Chondrocyte (in vitro differentiated cells): ENCODE results near the gene RNF149. TPM values are rescaled to one million over a fixed set of nuclear protein-coding genes. Genes with fewer than 3 reads are reported as not detected.
"Not testable (repeated sequence)": the region's sequence is repeated elsewhere in the genome, so short reads cannot be mapped to it uniquely, and the experiment has no call there.

Experiments
- DNase-seq: peaks from one replicate; pipeline ENCODE4 v3.0.0; 2021; ENCODE audit warnings: mixed read lengths, low spot score
- H3K27ac Mint-ChIP-seq: one replicate; pipeline ENCODE4 v1.8.0; 2021; ENCODE audit warnings: mild to moderate bottlenecking, moderate library complexity, mixed read lengths; ENCODE audit not compliant: unreplicated experiment
- H3K27me3 Mint-ChIP-seq: 2 replicates; pipeline ENCODE4 v1.8.0; 2021; ENCODE audit warnings: low read depth, mixed read lengths
- H3K36me3 Mint-ChIP-seq: 2 replicates; pipeline ENCODE4 v1.8.0; 2021; ENCODE audit warnings: low read depth, mixed read lengths
- H3K4me1 Mint-ChIP-seq: 2 replicates; pipeline ENCODE4 v1.8.0; 2021; ENCODE audit warnings: low read depth, mild to moderate bottlenecking, mixed read lengths
- H3K4me3 Mint-ChIP-seq: one replicate; pipeline ENCODE4 v1.8.0; 2021; ENCODE audit warnings: mild to moderate bottlenecking, moderate library complexity, mixed read lengths; ENCODE audit not compliant: unreplicated experiment
- H3K9me3 Mint-ChIP-seq: 2 replicates; pipeline ENCODE4 v1.8.0; 2021; ENCODE audit warnings: low read depth, mixed read lengths
- total RNA-seq: library from RNA; stranded (reverse); gene quantifications from 3 replicates; pipeline ENCODE4 v1.2.1, GENCODE V29; 2021
- TF ChIP-seq, protein P1 (sequence below): fragments of 200-600 bp; sonication (generic); IDR thresholded peaks from 2 replicates; pipeline ENCODE4 v1.5.0; 2021; ENCODE audit warnings: antibody characterized with exemption, mild to moderate bottlenecking, moderate library complexity

RNF149 gene
- total RNA-seq, 1 donor from 2014 or later: 26.2 TPM

DNA sequence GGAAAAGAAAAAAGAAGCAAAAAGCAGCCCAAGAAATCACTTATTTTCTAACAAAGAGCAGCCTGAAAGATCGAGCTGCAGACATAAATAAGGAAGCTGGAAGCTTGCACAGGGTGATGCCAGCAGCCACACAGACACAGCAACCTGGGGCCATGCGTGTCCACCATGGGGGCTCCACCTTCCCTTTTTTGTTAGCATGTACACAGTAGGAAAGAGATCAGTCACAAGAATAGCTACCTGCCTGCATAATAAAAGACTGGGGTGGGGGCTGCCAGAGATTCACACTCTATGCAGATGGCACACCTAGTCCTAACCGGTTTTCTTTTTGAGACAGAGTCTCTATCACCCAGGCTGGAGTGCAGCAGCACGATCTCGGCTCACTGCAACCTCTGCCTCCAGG, 58.7 kb downstream of the RNF149 start:
- H3K27me3 Mint-ChIP-seq: no peaks in the 10 kb centered on the region
- H3K36me3 Mint-ChIP-seq: no peaks in the 10 kb centered on the region
- DNase-seq: no peak
- H3K4me1 Mint-ChIP-seq: peaks cover 20% of the 10 kb centered on the region
- H3K27ac Mint-ChIP-seq: no peak overlapping the region
- no peak overlapping the region for H3K4me3 Mint-ChIP-seq
- TF ChIP-seq, protein P1, sequence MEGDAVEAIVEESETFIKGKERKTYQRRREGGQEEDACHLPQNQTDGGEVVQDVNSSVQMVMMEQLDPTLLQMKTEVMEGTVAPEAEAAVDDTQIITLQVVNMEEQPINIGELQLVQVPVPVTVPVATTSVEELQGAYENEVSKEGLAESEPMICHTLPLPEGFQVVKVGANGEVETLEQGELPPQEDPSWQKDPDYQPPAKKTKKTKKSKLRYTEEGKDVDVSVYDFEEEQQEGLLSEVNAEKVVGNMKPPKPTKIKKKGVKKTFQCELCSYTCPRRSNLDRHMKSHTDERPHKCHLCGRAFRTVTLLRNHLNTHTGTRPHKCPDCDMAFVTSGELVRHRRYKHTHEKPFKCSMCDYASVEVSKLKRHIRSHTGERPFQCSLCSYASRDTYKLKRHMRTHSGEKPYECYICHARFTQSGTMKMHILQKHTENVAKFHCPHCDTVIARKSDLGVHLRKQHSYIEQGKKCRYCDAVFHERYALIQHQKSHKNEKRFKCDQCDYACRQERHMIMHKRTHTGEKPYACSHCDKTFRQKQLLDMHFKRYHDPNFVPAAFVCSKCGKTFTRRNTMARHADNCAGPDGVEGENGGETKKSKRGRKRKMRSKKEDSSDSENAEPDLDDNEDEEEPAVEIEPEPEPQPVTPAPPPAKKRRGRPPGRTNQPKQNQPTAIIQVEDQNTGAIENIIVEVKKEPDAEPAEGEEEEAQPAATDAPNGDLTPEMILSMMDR: no peak
- no peaks in the 10 kb centered on the region for H3K9me3 Mint-ChIP-seq

DNA sequence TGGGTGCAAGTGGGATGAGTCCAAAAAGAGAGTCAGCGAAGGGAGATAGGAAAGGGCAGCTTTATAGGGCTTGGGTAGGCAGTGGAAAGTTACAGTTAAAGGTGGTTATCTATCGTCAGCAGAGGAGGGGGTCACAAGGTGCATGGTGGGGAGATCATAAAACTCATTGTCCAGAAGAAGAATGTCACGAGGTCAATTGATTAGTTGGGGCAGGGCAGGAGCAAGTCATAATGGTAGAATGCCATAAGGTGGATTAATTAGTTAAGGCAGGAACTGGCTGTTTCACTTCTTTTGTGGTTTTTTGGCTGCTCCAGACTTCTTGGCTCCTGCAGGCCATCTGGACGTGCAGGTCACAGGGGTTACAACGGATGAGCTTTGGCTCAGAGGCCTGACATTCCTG, 59.7 kb downstream of the RNF149 start:
- not testable (repeated sequence) for DNase-seq, H3K27me3 Mint-ChIP-seq, H3K4me1 Mint-ChIP-seq, H3K27ac Mint-ChIP-seq, H3K4me3 Mint-ChIP-seq, H3K9me3 Mint-ChIP-seq, H3K36me3 Mint-ChIP-seq

DNA sequence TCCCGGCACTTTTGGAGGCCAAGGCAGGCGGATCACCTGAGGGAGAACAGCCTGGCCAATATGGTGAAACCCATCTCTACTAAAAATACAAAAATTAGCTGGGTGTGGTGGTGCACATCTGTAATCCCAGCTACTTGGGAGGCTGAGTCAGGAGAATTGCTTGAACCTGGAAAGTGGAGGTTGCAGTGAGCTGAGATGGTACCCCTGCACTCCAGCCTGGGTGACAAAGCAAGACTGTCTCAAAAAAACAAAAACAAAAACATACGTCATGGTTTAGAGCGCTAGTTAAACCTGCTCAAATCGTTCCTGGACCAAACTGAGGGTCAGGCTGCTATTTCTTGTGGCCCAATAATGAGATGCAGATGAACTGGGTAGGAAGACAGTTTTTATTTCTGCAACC, 63.0 kb downstream of the RNF149 start:
- H3K4me1 Mint-ChIP-seq, H3K27me3 Mint-ChIP-seq, H3K4me3 Mint-ChIP-seq, H3K36me3 Mint-ChIP-seq, H3K27ac Mint-ChIP-seq, DNase-seq, H3K9me3 Mint-ChIP-seq: not testable (repeated sequence)

DNA sequence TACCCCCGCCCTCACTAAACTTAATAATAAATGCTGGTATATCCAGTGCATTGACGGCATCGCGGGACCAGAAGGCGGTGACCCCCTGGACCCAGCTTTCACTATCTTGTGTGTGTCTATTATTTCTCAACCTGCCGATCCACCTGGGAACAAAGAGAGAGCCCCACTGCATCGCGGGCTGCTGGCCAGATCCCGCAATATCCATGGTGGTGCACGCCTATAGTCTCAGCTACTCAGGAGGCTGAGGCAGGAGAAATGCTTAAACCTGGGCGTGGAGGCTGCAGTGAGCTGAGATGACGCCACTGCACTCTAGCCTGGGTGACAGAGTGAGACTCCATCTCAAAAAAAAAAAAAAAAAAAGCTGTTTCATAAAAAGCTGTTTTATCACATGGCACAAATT, 63.6 kb downstream of the RNF149 start:
- DNase-seq, H3K36me3 Mint-ChIP-seq, H3K9me3 Mint-ChIP-seq: not testable (repeated sequence)

DNA sequence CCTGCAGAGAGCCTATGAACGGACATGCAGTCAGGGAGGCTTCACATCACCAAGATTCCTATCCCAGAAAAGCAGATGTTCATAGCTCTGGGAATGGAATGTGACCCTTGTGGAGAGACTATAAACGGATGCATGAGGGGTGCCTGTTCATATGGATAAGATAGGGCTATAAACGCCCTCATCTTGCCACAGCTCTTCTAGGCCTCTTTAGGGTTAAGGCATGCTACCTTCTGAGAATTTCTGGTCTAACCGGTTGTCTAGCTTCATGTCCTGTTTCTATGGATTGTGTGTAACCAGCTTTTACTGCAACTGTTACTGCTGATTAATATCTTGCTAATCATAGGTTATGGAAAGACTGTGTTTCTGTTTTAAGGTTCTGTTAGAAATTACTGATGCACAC, 64.1 kb downstream of the RNF149 start:
- not testable (repeated sequence) for H3K36me3 Mint-ChIP-seq, H3K27ac Mint-ChIP-seq, H3K4me1 Mint-ChIP-seq, H3K27me3 Mint-ChIP-seq, H3K4me3 Mint-ChIP-seq, DNase-seq, H3K9me3 Mint-ChIP-seq

More for the DNA sequence above, 63.6 kb downstream of the RNF149 start:
- H3K4me3 Mint-ChIP-seq, H3K4me1 Mint-ChIP-seq, H3K27me3 Mint-ChIP-seq, H3K27ac Mint-ChIP-seq: not testable (repeated sequence)

DNA sequence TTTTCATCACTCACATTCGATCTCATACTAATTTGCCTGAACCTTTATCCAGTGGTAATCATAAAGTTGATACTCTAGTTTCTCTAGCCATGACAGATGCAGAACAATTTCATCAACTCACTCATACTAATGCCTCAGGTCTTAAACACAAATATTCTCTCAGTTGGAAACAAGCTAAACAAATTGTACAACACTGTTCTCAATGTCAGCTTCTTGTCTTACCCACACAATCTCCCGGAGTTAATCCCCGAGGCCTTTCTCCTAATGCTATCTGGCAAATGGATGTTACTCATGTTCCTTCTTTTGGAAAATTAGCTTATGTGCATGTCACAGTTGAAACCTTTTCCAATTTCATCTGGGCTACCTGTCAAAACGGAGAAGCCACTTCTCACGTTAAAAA, 67.3 kb downstream of the RNF149 start:
- H3K36me3 Mint-ChIP-seq: no peaks in the 10 kb centered on the region
- peaks cover 8% of the 10 kb centered on the region for H3K4me1 Mint-ChIP-seq

DNA sequence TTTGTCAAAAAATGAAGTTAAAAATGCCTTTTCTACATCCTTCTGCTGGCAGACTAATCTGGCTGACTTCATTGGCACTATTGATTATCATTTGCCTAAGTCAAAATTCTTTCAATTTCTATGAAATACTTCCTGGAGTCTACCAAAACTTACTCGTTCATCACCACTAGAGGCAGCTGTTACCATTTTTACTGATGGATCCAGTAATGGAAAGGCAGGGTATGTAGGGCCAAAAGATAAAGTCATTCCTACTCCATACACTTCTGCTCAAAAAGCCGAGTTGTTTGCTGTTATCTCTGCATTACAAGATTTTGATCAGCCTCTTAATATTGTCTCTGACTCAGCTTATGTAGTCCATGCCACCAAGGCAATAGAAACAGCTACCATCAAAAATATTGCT, 67.8 kb downstream of the RNF149 start:
- H3K36me3 Mint-ChIP-seq, H3K27ac Mint-ChIP-seq, H3K4me3 Mint-ChIP-seq, H3K27me3 Mint-ChIP-seq, H3K4me1 Mint-ChIP-seq, H3K9me3 Mint-ChIP-seq, DNase-seq: not testable (repeated sequence)
- TF ChIP-seq, protein P1: peak; percentile 71

More for the DNA sequence above, 67.3 kb downstream of the RNF149 start:
- Mint-ChIP-seq H3K4me3 (no peak overlapping the region), H3K27ac (no peak overlapping the region), H3K27me3 (no peaks in the 10 kb centered on the region), H3K9me3 (no peaks in the 10 kb centered on the region)
- DNase-seq: no peak
- TF ChIP-seq, protein P1: no peak

DNA sequence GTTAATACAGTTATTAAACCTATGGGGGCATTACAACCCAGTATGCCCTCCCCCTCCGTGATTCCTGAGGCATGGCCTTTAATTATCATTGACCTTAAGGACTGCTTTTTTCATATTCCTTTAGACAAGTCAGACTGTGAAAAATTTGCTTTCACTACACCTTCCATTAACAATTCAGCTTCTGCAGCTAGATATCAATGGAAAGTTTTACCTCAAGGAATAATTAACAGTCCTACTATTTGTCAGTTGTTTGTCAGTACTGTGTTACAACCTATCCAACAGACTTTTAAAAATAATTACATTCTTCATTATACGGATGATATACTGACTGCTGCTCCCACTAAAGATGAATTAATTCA, 68.8 kb downstream of the RNF149 start:
- not testable (repeated sequence) for H3K9me3 Mint-ChIP-seq, H3K27ac Mint-ChIP-seq, H3K4me3 Mint-ChIP-seq

More for the DNA sequence above, 68.8 kb downstream of the RNF149 start:
- H3K4me1 Mint-ChIP-seq, H3K27me3 Mint-ChIP-seq, H3K36me3 Mint-ChIP-seq, DNase-seq: not testable (repeated sequence)
